Neutrophil (primary cell): ENCODE data around the gene DNAJC12.
"Not testable (repeated sequence)": the region's sequence is repeated elsewhere in the genome, so short reads cannot be mapped to it uniquely, and the experiment has no call there.

ENCODE experiments used
- H3K27ac ChIP-seq: fragments of 200-600 bp; sonication (generic); 2 replicates; pipeline ENCODE4 v1.5.1; 2016; ENCODE audit warnings: mild to moderate bottlenecking, moderate library complexity
- H3K27me3 ChIP-seq: fragments of 200-600 bp; sonication (generic); 2 replicates; pipeline ENCODE4 v1.6.0; 2016; ENCODE audit warnings: mild to moderate bottlenecking
- H3K36me3 ChIP-seq: fragments of 200-600 bp; sonication (generic); 2 replicates; pipeline ENCODE4 v1.5.1; 2017
- H3K4me1 ChIP-seq, 2 experiments: fragments of 200-600 bp in 1 of 2; sonication (generic) in 1 of 2; 1 replicate in 1 of 2; 2 replicates in 1 of 2; pipeline versions ENCODE4 v1.5.1 to v1.6.1; 2013 to 2016; ENCODE audit warnings: low read depth in 1 of 2, low read length in 1 of 2, mild to moderate bottlenecking in 1 of 2, moderate library complexity in 1 of 2; ENCODE audit not compliant: control insufficient read depth in 1 of 2, insufficient read depth in 1 of 2
- H3K4me3 ChIP-seq, 2 experiments: fragments of 200-600 bp in 1 of 2; sonication (generic) in 1 of 2; 1 replicate in 1 of 2; 2 replicates in 1 of 2; pipeline ENCODE4 v1.5.1; 2013 to 2016; ENCODE audit warnings: low read depth in 1 of 2, low read length in 1 of 2, mild to moderate bottlenecking in 1 of 2, moderate library complexity in 1 of 2
- H3K9me3 ChIP-seq: fragments of 200-600 bp; sonication (generic); 2 replicates; pipeline ENCODE4 v1.5.1; 2016
- CTCF ChIP-seq: fragments of 200-600 bp; sonication (generic); IDR thresholded peaks from 2 replicates; pipeline ENCODE4 v1.5.1; 2016; ENCODE audit warnings: antibody characterized with exemption

Gene DNAJC12

GRCh38 chr10:67764012-67764822 lies 73.8 kb downstream of the DNAJC12 start:
- peaks cover 17 to 18% of the 10 kb centered on the region in 2 experiments for H3K4me1 ChIP-seq
- H3K9me3 ChIP-seq, result no peaks in the 10 kb centered on the region
- TF ChIP-seq CTCF, result no peak
- no peaks in the 10 kb centered on the region for H3K27me3 ChIP-seq
- H3K27ac ChIP-seq, result no peak overlapping the region
- H3K4me3 ChIP-seq, result peak overlapping the region; percentile 55 to 69
- no peaks in the 10 kb centered on the region for H3K36me3 ChIP-seq

- Histone ChIP-seq H3K4me1 (peaks cover 17 to 18% of the 10 kb centered on the region in 2 experiments), H3K36me3 (no peaks in the 10 kb centered on the region), H3K4me3 (peak overlapping the region; percentile 55 to 69), H3K9me3 (no peaks in the 10 kb centered on the region), H3K27me3 (no peaks in the 10 kb centered on the region), H3K27ac (no peak overlapping the region)
- TF ChIP-seq CTCF, result no peak
These were observed 74.4 kb downstream of the DNAJC12 start for GRCh38 chr10:67763499-67764011.

GRCh38 chr10:67762567-67762966 lies 75.4 kb downstream of the DNAJC12 start:
- H3K27me3 ChIP-seq, result not testable (repeated sequence)

GRCh38 chr10:67760272-67760671 lies 77.7 kb downstream of the DNAJC12 start:
- Histone ChIP-seq H3K27ac (no peak overlapping the region), H3K9me3 (no peaks in the 10 kb centered on the region), H3K4me3 (no peak overlapping the region), H3K27me3 (peaks cover 4% of the 10 kb centered on the region), H3K4me1 (peaks cover 17 to 18% of the 10 kb centered on the region in 2 experiments), H3K36me3 (no peaks in the 10 kb centered on the region)
- no peak for TF ChIP-seq CTCF

More at GRCh38 chr10:67762567-67762966, 75.4 kb downstream of the DNAJC12 start:
- H3K27ac ChIP-seq, H3K36me3 ChIP-seq, H3K4me3 ChIP-seq, H3K9me3 ChIP-seq: not testable (repeated sequence)
- peaks cover 17 to 18% of the 10 kb centered on the region in 2 experiments for H3K4me1 ChIP-seq
